KMS-11 (cell line): ENCODE measurements around the gene CPSF3.

Experiments
- H2AFZ ChIP-seq: fragments of 200-600 bp; sonication (generic); 2 replicates; pipeline ENCODE4 v1.6.1; 2016; ENCODE audit warnings: antibody characterized with exemption, mixed run types, low read depth
- H3K27ac ChIP-seq: fragments of 200-600 bp; sonication (generic); 2 replicates; pipeline ENCODE4 v1.6.1; 2016; ENCODE audit warnings: mild to moderate bottlenecking, mixed run types
- H3K27me3 ChIP-seq: fragments of 200-600 bp; sonication (generic); 2 replicates; pipeline ENCODE4 v1.6.1; 2017; ENCODE audit warnings: mild to moderate bottlenecking, low read depth, mixed run types, moderate library complexity; ENCODE audit not compliant: insufficient read depth
- H3K36me3 ChIP-seq: fragments of 200-600 bp; sonication (generic); 2 replicates; pipeline ENCODE4 v1.6.1; 2017; ENCODE audit warnings: mild to moderate bottlenecking, mixed run types; ENCODE audit not compliant: insufficient read depth
- H3K4me1 ChIP-seq: fragments of 200-600 bp; sonication (generic); 2 replicates; pipeline ENCODE4 v1.6.1; 2016; ENCODE audit warnings: mild to moderate bottlenecking, low read depth, mixed run types; ENCODE audit not compliant: poor library complexity, severe bottlenecking
- H3K4me2 ChIP-seq: fragments of 200-600 bp; sonication (generic); 2 replicates; pipeline ENCODE4 v1.7.0; 2016; ENCODE audit warnings: mild to moderate bottlenecking, mixed run types
- H3K4me3 ChIP-seq: fragments of 200-600 bp; sonication (generic); IDR thresholded peaks from 2 replicates; pipeline ENCODE4 v1.6.1; 2017; ENCODE audit warnings: low read depth, low read length, mixed read lengths; ENCODE audit not compliant: insufficient read depth
- H3K79me2 ChIP-seq: fragments of 200-600 bp; sonication (generic); 2 replicates; pipeline ENCODE4 v1.6.1; 2016; ENCODE audit warnings: low read depth, mixed run types; ENCODE audit not compliant: insufficient read depth
- H3K9ac ChIP-seq: fragments of 200-600 bp; sonication (generic); 2 replicates; pipeline ENCODE4 v1.6.1; 2016; ENCODE audit warnings: mild to moderate bottlenecking, mixed run types
- H4K20me1 ChIP-seq: fragments of 200-600 bp; sonication (generic); 2 replicates; pipeline ENCODE4 v1.6.1; 2016; ENCODE audit warnings: mild to moderate bottlenecking, mixed run types; ENCODE audit not compliant: insufficient read depth
- CTCF ChIP-seq: fragments of 200-600 bp; sonication (generic); conservative IDR thresholded peaks from 2 replicates; pipeline ENCODE4 v1.6.1; 2017; ENCODE audit warnings: low read depth, mild to moderate bottlenecking, antibody characterized with exemption, low read length, moderate library complexity, mixed read lengths

Gene CPSF3

GRCh38 chr2:9423100-9423921 lies at the start of gene CPSF3, which contains the start of gene ITGB1BP1:
Gene CPSF3 (plus strand): TSS chr2:9423654. CDS start chr2:9423774, 120 bp downstream.
Gene ITGB1BP1 (minus strand): TSS chr2:9423528. CDS start chr2:9418697, 4,831 bp downstream.
- peaks cover 43% of the 10 kb centered on the region for H3K4me1 ChIP-seq
- H3K79me2 ChIP-seq = peaks cover 59% of the 10 kb centered on the region; the same call in 1 of the 2 replicates
- peak within 1 kb of the TSS; percentile 97 for H2AFZ ChIP-seq
- peak within 1 kb of the TSS; percentile 65 for H3K27ac ChIP-seq
- H3K36me3 ChIP-seq = no peaks in the 10 kb centered on the region
- no peak for TF ChIP-seq CTCF
- H4K20me1 ChIP-seq = no peaks in the 10 kb centered on the region
- no peaks in the 10 kb centered on the region for H3K27me3 ChIP-seq
- peak within 1 kb of the TSS; percentile 91 for H3K4me2 ChIP-seq
- H3K4me3 ChIP-seq = peak within 1 kb of the TSS; percentile 93
- peak within 1 kb of the TSS; percentile 81 for H3K9ac ChIP-seq

GRCh38 chr2:9374071-9374730 lies 49.3 kb upstream of the CPSF3 start:
- Histone ChIP-seq H3K27me3 (no peaks in the 10 kb centered on the region), H3K4me2 (no peak overlapping the region), H3K79me2 (no peaks in the 10 kb centered on the region), H3K9ac (no peak overlapping the region), H2AFZ (no peak overlapping the region), H3K4me3 (no peak overlapping the region), H3K36me3 (no peaks in the 10 kb centered on the region), H3K4me1 (no peaks in the 10 kb centered on the region), H4K20me1 (no peaks in the 10 kb centered on the region), H3K27ac (no peak overlapping the region)
- TF ChIP-seq CTCF = no peak

- Histone ChIP-seq H3K27me3 (no peaks in the 10 kb centered on the region), H4K20me1 (no peaks in the 10 kb centered on the region), H3K36me3 (no peaks in the 10 kb centered on the region), H3K4me3 (no peak overlapping the region), H3K4me2 (no peak overlapping the region), H3K9ac (no peak overlapping the region), H3K27ac (no peak overlapping the region), H2AFZ (no peak overlapping the region), H3K4me1 (no peaks in the 10 kb centered on the region), H3K79me2 (no peaks in the 10 kb centered on the region)
- TF ChIP-seq CTCF = no peak
Measured at GRCh38 chr2:9375857-9376428, 47.5 kb upstream of the CPSF3 start.

- Histone ChIP-seq H3K4me1 (no peaks in the 10 kb centered on the region), H3K36me3 (no peaks in the 10 kb centered on the region), H3K4me2 (no peak overlapping the region), H3K9ac (no peak overlapping the region), H3K79me2 (no peaks in the 10 kb centered on the region), H3K27ac (no peak overlapping the region), H4K20me1 (no peaks in the 10 kb centered on the region), H2AFZ (no peak overlapping the region), H3K27me3 (no peaks in the 10 kb centered on the region), H3K4me3 (no peak overlapping the region)
- no peak for TF ChIP-seq CTCF
Measured at GRCh38 chr2:9377461-9378097, 45.9 kb upstream of the CPSF3 start.
